WTC11 (cell line): ENCODE measurements around the gene AMBRA1. TPM values are rescaled to one million over a fixed set of nuclear protein-coding genes. Genes with fewer than 3 reads are reported as not detected.
A peak's percentile ranks its signal among the peaks of the same experiment; 100 is the strongest.

Experiments
- ATAC-seq: fragments of 200-7000 bp; cut with Tn5 transposase; 2 replicates; pipeline ENCODE4 v1.10.0; 2021; ENCODE audit warnings: mild to moderate bottlenecking, moderate library complexity
- CTCF ChIA-PET: fragments of 300-600 bp; sonication (Branson Sonifier 250); formaldehyde crosslinking; loops from one replicate; lab custom pipeline; 2021; ENCODE audit warnings: antibody characterized with exemption; lab: Charles Lee
- POLR2A ChIA-PET: fragments of 350-600 bp; sonication (Branson Sonifier 250); formaldehyde crosslinking; loops from one replicate; lab custom pipeline; 2021; ENCODE audit warnings: antibody characterized with exemption; lab: Charles Lee
- DNase-seq: peaks from one replicate; pipeline ENCODE4 v3.0.0; 2021; ENCODE audit warnings: low spot score
- H3K27ac Mint-ChIP-seq: 2 replicates; pipeline ENCODE4 v1.8.0; 2021; ENCODE audit warnings: mixed read lengths
- H3K27me3 Mint-ChIP-seq: 2 replicates; pipeline ENCODE4 v1.8.0; 2021; ENCODE audit warnings: low read depth, mild to moderate bottlenecking, moderate library complexity, mixed read lengths
- H3K36me3 Mint-ChIP-seq: 2 replicates; pipeline ENCODE4 v1.8.0; 2021; ENCODE audit warnings: mixed read lengths
- H3K4me1 Mint-ChIP-seq: 2 replicates; pipeline ENCODE4 v1.8.0; 2022; ENCODE audit warnings: mixed read lengths
- H3K4me3 Mint-ChIP-seq: 2 replicates; pipeline ENCODE4 v1.8.0; 2021; ENCODE audit warnings: mild to moderate bottlenecking, moderate library complexity, mixed read lengths
- H3K9me3 Mint-ChIP-seq: 2 replicates; pipeline ENCODE4 v1.8.0; 2021; ENCODE audit warnings: mixed read lengths
- AR ChIP-seq: fragments of 250-450 bp; sonication (Bioruptor Pico); IDR thresholded peaks from 2 replicates; pipeline ENCODE4 v1.9.0; 2021; ENCODE audit warnings: mild to moderate bottlenecking
- CBFB ChIP-seq: sonication (generic); formaldehyde crosslinking; IDR thresholded peaks from 2 replicates; pipeline ENCODE4 v1.8.1; 2022; ENCODE audit warnings: mild to moderate bottlenecking, low read depth, missing genetic modification reagents
- CREB1 ChIP-seq: sonication (generic); formaldehyde crosslinking; IDR thresholded peaks from 2 replicates; pipeline ENCODE4 v1.8.0; 2023; ENCODE audit warnings: mild to moderate bottlenecking, missing genetic modification reagents
- EMX1 ChIP-seq: fragments of 250-450 bp; sonication (Bioruptor Pico); IDR thresholded peaks from 2 replicates; pipeline ENCODE4 v1.8.0; 2021; ENCODE audit warnings: mild to moderate bottlenecking
- ETV6 ChIP-seq: sonication (generic); formaldehyde crosslinking; IDR thresholded peaks from 2 replicates; pipeline ENCODE4 v1.8.1; 2022; ENCODE audit warnings: mild to moderate bottlenecking, missing genetic modification reagents
- FOXK1 ChIP-seq: sonication (generic); formaldehyde crosslinking; IDR thresholded peaks from 2 replicates; pipeline ENCODE4 v1.8.0; 2022; ENCODE audit warnings: mild to moderate bottlenecking, moderate library complexity, missing genetic modification reagents
- FOXP1 ChIP-seq: sonication (generic); formaldehyde crosslinking; IDR thresholded peaks from 2 replicates; pipeline ENCODE4 v1.8.0; 2022; ENCODE audit warnings: missing genetic modification reagents, mild to moderate bottlenecking, moderate library complexity, borderline replicate concordance
- HMGA2 ChIP-seq: fragments of 250-450 bp; sonication (Bioruptor Pico); IDR thresholded peaks from 2 replicates; pipeline ENCODE4 v1.4.0; 2021; ENCODE audit warnings: mild to moderate bottlenecking, moderate library complexity
- JAZF1 ChIP-seq: fragments of 250-450 bp; sonication (Bioruptor Pico); IDR thresholded peaks from 2 replicates; pipeline ENCODE4 v1.9.0; 2021; ENCODE audit warnings: moderate library complexity, mild to moderate bottlenecking, inconsistent platforms
- JUN ChIP-seq: sonication (generic); formaldehyde crosslinking; IDR thresholded peaks from 2 replicates; pipeline ENCODE4 v1.8.0; 2023; ENCODE audit warnings: mild to moderate bottlenecking, missing genetic modification reagents
- MAX ChIP-seq: sonication (generic); formaldehyde crosslinking; IDR thresholded peaks from 2 replicates; pipeline ENCODE4 v1.8.0; 2022; ENCODE audit warnings: mild to moderate bottlenecking, missing genetic modification reagents
- MLX ChIP-seq: sonication (generic); formaldehyde crosslinking; IDR thresholded peaks from 2 replicates; pipeline ENCODE4 v1.8.1; 2023; ENCODE audit warnings: mild to moderate bottlenecking, missing genetic modification reagents, moderate library complexity
- MXD4 ChIP-seq: fragments of 250-450 bp; sonication (Bioruptor Pico); IDR thresholded peaks from 2 replicates; pipeline ENCODE4 v1.8.0; 2021; ENCODE audit warnings: mild to moderate bottlenecking, moderate library complexity, borderline replicate concordance
- NFATC4 ChIP-seq: fragments of 250-450 bp; sonication (Bioruptor Pico); IDR thresholded peaks from 2 replicates; pipeline ENCODE4 v1.9.0; 2021; ENCODE audit warnings: mild to moderate bottlenecking
- NFE2L1 ChIP-seq: sonication (generic); formaldehyde crosslinking; IDR thresholded peaks from 2 replicates; pipeline ENCODE4 v1.8.1; 2023; ENCODE audit warnings: missing genetic modification reagents
- NR1H2 ChIP-seq: sonication (generic); formaldehyde crosslinking; IDR thresholded peaks from 2 replicates; pipeline ENCODE4 v1.9.0; 2021; ENCODE audit warnings: mild to moderate bottlenecking, moderate library complexity, missing genetic modification reagents
- PREB ChIP-seq: sonication (generic); formaldehyde crosslinking; IDR thresholded peaks from 2 replicates; pipeline ENCODE4 v1.8.1; 2022; ENCODE audit warnings: mild to moderate bottlenecking, missing genetic modification reagents, moderate library complexity, borderline replicate concordance
- SP1 ChIP-seq: sonication (generic); formaldehyde crosslinking; conservative IDR thresholded peaks from 2 replicates; pipeline ENCODE4 v1.8.1; 2022; ENCODE audit warnings: missing genetic modification reagents
- TEAD1 ChIP-seq: sonication (generic); formaldehyde crosslinking; IDR thresholded peaks from 2 replicates; pipeline ENCODE4 v1.8.0; 2022; ENCODE audit warnings: mild to moderate bottlenecking, missing genetic modification reagents
- TP53 ChIP-seq: sonication (generic); formaldehyde crosslinking; IDR thresholded peaks from 2 replicates; pipeline ENCODE4 v1.8.1; 2023; ENCODE audit warnings: mild to moderate bottlenecking, missing genetic modification reagents
- USF1 ChIP-seq: sonication (generic); formaldehyde crosslinking; IDR thresholded peaks from 2 replicates; pipeline ENCODE4 v1.8.0; 2022; ENCODE audit warnings: mild to moderate bottlenecking, missing genetic modification reagents
- USF2 ChIP-seq: sonication (generic); formaldehyde crosslinking; IDR thresholded peaks from 2 replicates; pipeline ENCODE4 v1.8.1; 2023; ENCODE audit warnings: mild to moderate bottlenecking, missing genetic modification reagents, moderate library complexity
- ZNF121 ChIP-seq: sonication (generic); formaldehyde crosslinking; IDR thresholded peaks from 2 replicates; pipeline ENCODE4 v1.8.0; 2023; ENCODE audit warnings: missing genetic modification reagents
- ZNF219 ChIP-seq: sonication (generic); formaldehyde crosslinking; IDR thresholded peaks from 2 replicates; pipeline ENCODE4 v1.8.0; 2023; ENCODE audit warnings: missing genetic modification reagents, mild to moderate bottlenecking, borderline replicate concordance
- ZNF423 ChIP-seq: fragments of 250-450 bp; sonication (Bioruptor Pico); IDR thresholded peaks from 2 replicates; pipeline ENCODE4 v2.1.2; 2022; ENCODE audit warnings: mild to moderate bottlenecking, moderate library complexity
- ZNF425 ChIP-seq: fragments of 250-450 bp; sonication (Bioruptor Pico); conservative IDR thresholded peaks from 2 replicates; pipeline ENCODE4 v1.9.0; 2021; ENCODE audit warnings: mild to moderate bottlenecking
- total RNA-seq: library from RNA; stranded (reverse); gene quantifications from 3 replicates; pipeline ENCODE4 v1.2.3, GENCODE V29; 2021

AMBRA1 gene
- total RNA-seq, 1 experiment from 2014 or later = 35.0 TPM

GRCh38 chr11:46381819-46382645 lies 211.8 kb downstream of the AMBRA1 start (continued):
- TF ChIP-seq JAZF1 (CRISPR knock-in tag) (no peak), EMX1 (CRISPR knock-in tag) (no peak), USF1 (CRISPR knock-in tag) (peak; percentile 38), NFE2L1 (CRISPR knock-in tag) (no peak), ETV6 (CRISPR knock-in tag) (0 out of 2 replicates have a peak, but pooled peaks have one; percentile 14), ZNF219 (CRISPR knock-in tag) (0 out of 2 replicates have a peak, but pooled peaks have one; percentile 59), PREB (CRISPR knock-in tag) (no peak), SP1 (CRISPR knock-in tag) (0 out of 2 replicates have a peak, but pooled peaks have one; percentile 16), MAX (CRISPR knock-in tag) (peak; percentile 61), FOXK1 (CRISPR knock-in tag) (no peak), HMGA2 (no peak), ZNF121 (CRISPR knock-in tag) (0 out of 2 replicates have a peak, but pooled peaks have one; percentile 19), TEAD1 (CRISPR knock-in tag) (peak; percentile 55; the same call in 1 of the 2 replicates), MXD4 (CRISPR knock-in tag) (no peak), TP53 (CRISPR knock-in tag) (0 out of 2 replicates have a peak, but pooled peaks have one; percentile 49), JUN (CRISPR knock-in tag) (no peak), ZNF423 (peak; percentile 47; the same call in 1 of the 2 replicates), NFATC4 (no peak), MLX (CRISPR knock-in tag) (no peak), ZNF425 (no peak), NR1H2 (CRISPR knock-in tag) (no peak)
- TF ChIP-seq, all 79 proteins: peak for 11

- DNase-seq (peak; percentile 77), ATAC-seq (peak; percentile 4)
- ChIA-PET POLR2A (interaction anchor here (1.0 kb wide), 1 partner anchor 137 kb away, joined by 3 read pairs; no protein-coding TSS in a partner anchor), CTCF (interaction anchor here (1.9 to 5.2 kb wide), 3 partner anchors 8 to 29 kb away, joined by 12 to 51 read pairs (median 29); partner anchors contain the start of gene CHRM4)
- H3K27me3 Mint-ChIP-seq = peaks cover 5% of the 10 kb centered on the region
- H3K27ac Mint-ChIP-seq = peak within 1 kb of the TSS; percentile 76; the same call in 1 of the 2 replicates
- H3K4me3 Mint-ChIP-seq = peak within 1 kb of the TSS; percentile 84
- H3K36me3 Mint-ChIP-seq = peaks cover 16% of the 10 kb centered on the region
- peaks cover 21% of the 10 kb centered on the region for H3K4me1 Mint-ChIP-seq
- H3K9me3 Mint-ChIP-seq = no peaks in the 10 kb centered on the region
- TF ChIP-seq AR (0 out of 2 replicates have a peak, but pooled peaks have one; percentile 56), FOXP1 (CRISPR knock-in tag) (peak; percentile 61), CREB1 (CRISPR knock-in tag) (no peak), USF2 (CRISPR knock-in tag) (peak; percentile 51; the same call in 1 of the 2 replicates), CBFB (0 out of 2 replicates have a peak, but pooled peaks have one; percentile 31)
Measured at GRCh38 chr11:46381048-46381818, 212.6 kb downstream of the AMBRA1 start, which contains the start of gene MDK. TSS of gene MDK (plus strand) at chr11:46381669. CDS start at chr11:46382058, 389 bp downstream.
